WTC11 (cell line): Measurements from ENCODE around the gene SYNE4. TPM values are rescaled to one million over a fixed set of nuclear protein-coding genes. Genes with fewer than 3 reads are reported as not detected.

Experiments used
- ATAC-seq: fragments of 200-7000 bp; cut with Tn5 transposase; 2 replicates; pipeline ENCODE4 v1.10.0; 2021; ENCODE audit warnings: mild to moderate bottlenecking, moderate library complexity
- CTCF ChIA-PET: fragments of 300-600 bp; sonication (Branson Sonifier 250); formaldehyde crosslinking; loops from one replicate; lab custom pipeline; 2021; ENCODE audit warnings: antibody characterized with exemption; lab: Charles Lee
- POLR2A ChIA-PET: fragments of 350-600 bp; sonication (Branson Sonifier 250); formaldehyde crosslinking; loops from one replicate; lab custom pipeline; 2021; ENCODE audit warnings: antibody characterized with exemption; lab: Charles Lee
- DNase-seq: peaks from one replicate; pipeline ENCODE4 v3.0.0; 2021; ENCODE audit warnings: low spot score
- H3K27ac Mint-ChIP-seq: 2 replicates; pipeline ENCODE4 v1.8.0; 2021; ENCODE audit warnings: mixed read lengths
- H3K27me3 Mint-ChIP-seq: 2 replicates; pipeline ENCODE4 v1.8.0; 2021; ENCODE audit warnings: low read depth, mild to moderate bottlenecking, moderate library complexity, mixed read lengths
- H3K36me3 Mint-ChIP-seq: 2 replicates; pipeline ENCODE4 v1.8.0; 2021; ENCODE audit warnings: mixed read lengths
- H3K4me1 Mint-ChIP-seq: 2 replicates; pipeline ENCODE4 v1.8.0; 2022; ENCODE audit warnings: mixed read lengths
- H3K4me3 Mint-ChIP-seq: 2 replicates; pipeline ENCODE4 v1.8.0; 2021; ENCODE audit warnings: mild to moderate bottlenecking, moderate library complexity, mixed read lengths
- H3K9me3 Mint-ChIP-seq: 2 replicates; pipeline ENCODE4 v1.8.0; 2021; ENCODE audit warnings: mixed read lengths
- CBFB ChIP-seq: sonication (generic); formaldehyde crosslinking; IDR thresholded peaks from 2 replicates; pipeline ENCODE4 v1.8.1; 2022; ENCODE audit warnings: mild to moderate bottlenecking, low read depth, missing genetic modification reagents
- CREB1 ChIP-seq: sonication (generic); formaldehyde crosslinking; IDR thresholded peaks from 2 replicates; pipeline ENCODE4 v1.8.0; 2023; ENCODE audit warnings: mild to moderate bottlenecking, missing genetic modification reagents
- CREM ChIP-seq: sonication (generic); formaldehyde crosslinking; IDR thresholded peaks from 2 replicates; pipeline ENCODE4 v1.8.1; 2022; ENCODE audit warnings: mild to moderate bottlenecking, missing genetic modification reagents, moderate library complexity
- FOXJ3 ChIP-seq: sonication (generic); formaldehyde crosslinking; IDR thresholded peaks from 2 replicates; pipeline ENCODE4 v1.9.0; 2021; ENCODE audit warnings: missing genetic modification reagents, mild to moderate bottlenecking, borderline replicate concordance
- GABPB1 ChIP-seq: sonication (generic); formaldehyde crosslinking; IDR thresholded peaks from 2 replicates; pipeline ENCODE4 v1.8.1; 2023; ENCODE audit warnings: mild to moderate bottlenecking, missing genetic modification reagents
- HMGA2 ChIP-seq: fragments of 250-450 bp; sonication (Bioruptor Pico); IDR thresholded peaks from 2 replicates; pipeline ENCODE4 v1.4.0; 2021; ENCODE audit warnings: mild to moderate bottlenecking, moderate library complexity
- IRF2 ChIP-seq: sonication (generic); formaldehyde crosslinking; IDR thresholded peaks from 2 replicates; pipeline ENCODE4 v1.8.0; 2022; ENCODE audit warnings: low read depth, missing genetic modification reagents, borderline replicate concordance
- KAT7 ChIP-seq: sonication (generic); formaldehyde crosslinking; IDR thresholded peaks from 2 replicates; pipeline ENCODE4 v1.8.1; 2023; ENCODE audit warnings: missing genetic modification reagents, mild to moderate bottlenecking, borderline replicate concordance
- MXD4 ChIP-seq: fragments of 250-450 bp; sonication (Bioruptor Pico); IDR thresholded peaks from 2 replicates; pipeline ENCODE4 v1.8.0; 2021; ENCODE audit warnings: mild to moderate bottlenecking, moderate library complexity, borderline replicate concordance
- PREB ChIP-seq: sonication (generic); formaldehyde crosslinking; IDR thresholded peaks from 2 replicates; pipeline ENCODE4 v1.8.1; 2022; ENCODE audit warnings: mild to moderate bottlenecking, missing genetic modification reagents, moderate library complexity, borderline replicate concordance
- PRRX2 ChIP-seq: fragments of 250-450 bp; sonication (Bioruptor Pico); IDR thresholded peaks from 2 replicates; pipeline ENCODE4 v1.8.0; 2021; ENCODE audit warnings: mild to moderate bottlenecking
- RELA ChIP-seq: sonication (generic); formaldehyde crosslinking; IDR thresholded peaks from 2 replicates; pipeline ENCODE4 v1.8.1; 2022; ENCODE audit warnings: missing genetic modification reagents, mild to moderate bottlenecking, borderline replicate concordance
- TP53 ChIP-seq: sonication (generic); formaldehyde crosslinking; IDR thresholded peaks from 2 replicates; pipeline ENCODE4 v1.8.1; 2023; ENCODE audit warnings: mild to moderate bottlenecking, missing genetic modification reagents
- ZMAT4 ChIP-seq: fragments of 250-450 bp; sonication (Bioruptor Pico); IDR thresholded peaks from 2 replicates; pipeline ENCODE4 v1.9.0; 2021; ENCODE audit warnings: mild to moderate bottlenecking
- ZNF532 ChIP-seq: fragments of 250-450 bp; sonication (Bioruptor Pico); IDR thresholded peaks from 2 replicates; pipeline ENCODE4 v1.9.0; 2021; ENCODE audit warnings: mild to moderate bottlenecking, borderline replicate concordance
- ZNF671 ChIP-seq: fragments of 250-450 bp; sonication (Bioruptor Pico); IDR thresholded peaks from 2 replicates; pipeline ENCODE4 v1.8.0; 2021; ENCODE audit warnings: mild to moderate bottlenecking
- total RNA-seq: library from RNA; stranded (reverse); gene quantifications from 3 replicates; pipeline ENCODE4 v1.2.3, GENCODE V29; 2021
- TF ChIP-seq, protein P1 (sequence below): sonication (generic); formaldehyde crosslinking; IDR thresholded peaks from 2 replicates; pipeline ENCODE4 v1.8.0; 2022; ENCODE audit warnings: mild to moderate bottlenecking, missing genetic modification reagents

The SYNE4 gene
- total RNA-seq, 1 experiment from 2014 or later: 17.6 TPM

GRCh38 chr19:36010402-36010801 is 1.8 kb upstream of the SYNE4 start:
- peak overlapping the region; percentile 63 for H3K4me3 Mint-ChIP-seq
- no peak for DNase-seq
- H3K4me1 Mint-ChIP-seq: peaks cover 35% of the 10 kb centered on the region
- H3K27me3 Mint-ChIP-seq: peaks cover 16% of the 10 kb centered on the region
- H3K36me3 Mint-ChIP-seq: peaks cover 7% of the 10 kb centered on the region
- TF ChIP-seq MXD4 (CRISPR knock-in tag): no peak
- TF ChIP-seq, protein P1, sequence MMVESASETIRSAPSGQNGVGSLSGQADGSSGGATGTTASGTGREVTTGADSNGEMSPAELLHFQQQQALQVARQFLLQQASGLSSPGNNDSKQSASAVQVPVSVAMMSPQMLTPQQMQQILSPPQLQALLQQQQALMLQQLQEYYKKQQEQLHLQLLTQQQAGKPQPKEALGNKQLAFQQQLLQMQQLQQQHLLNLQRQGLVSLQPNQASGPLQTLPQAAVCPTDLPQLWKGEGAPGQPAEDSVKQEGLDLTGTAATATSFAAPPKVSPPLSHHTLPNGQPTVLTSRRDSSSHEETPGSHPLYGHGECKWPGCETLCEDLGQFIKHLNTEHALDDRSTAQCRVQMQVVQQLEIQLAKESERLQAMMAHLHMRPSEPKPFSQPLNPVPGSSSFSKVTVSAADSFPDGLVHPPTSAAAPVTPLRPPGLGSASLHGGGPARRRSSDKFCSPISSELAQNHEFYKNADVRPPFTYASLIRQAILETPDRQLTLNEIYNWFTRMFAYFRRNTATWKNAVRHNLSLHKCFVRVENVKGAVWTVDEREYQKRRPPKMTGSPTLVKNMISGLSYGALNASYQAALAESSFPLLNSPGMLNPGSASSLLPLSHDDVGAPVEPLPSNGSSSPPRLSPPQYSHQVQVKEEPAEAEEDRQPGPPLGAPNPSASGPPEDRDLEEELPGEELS (CRISPR knock-in tag): no peak
- no peak for TF ChIP-seq KAT7 (CRISPR knock-in tag)
- no peak for TF ChIP-seq RELA (CRISPR knock-in tag)
- TF ChIP-seq CREM (CRISPR knock-in tag): no peak
- TF ChIP-seq IRF2 (CRISPR knock-in tag): no peak
- TF ChIP-seq PRRX2 (CRISPR knock-in tag): no peak
- no peak for TF ChIP-seq HMGA2 (CRISPR knock-in tag)
- no peak for TF ChIP-seq PREB (CRISPR knock-in tag)
- no peak for TF ChIP-seq ZNF671 (CRISPR knock-in tag)
- no peak for TF ChIP-seq ZNF532 (CRISPR knock-in tag)
- TF ChIP-seq GABPB1 (CRISPR knock-in tag): no peak
- no peak for TF ChIP-seq ZMAT4
- no peak for TF ChIP-seq CBFB (CRISPR knock-in tag)
- TF ChIP-seq CREB1: no peak
- TF ChIP-seq, all 79 proteins: peak for 0
- ChIA-PET CTCF (interaction anchor here (1.1 to 1.4 kb wide), 2 partner anchors 12 to 79 kb away, joined by 3 to 7 read pairs; no protein-coding TSS in a partner anchor), POLR2A (interaction anchor here (2.7 kb wide), 1 partner anchor 43 kb away, joined by 18 read pairs; the partner anchor contains the start of gene THAP8)
- no peak overlapping the region for H3K27ac Mint-ChIP-seq
- no peaks in the 10 kb centered on the region for H3K9me3 Mint-ChIP-seq
- no peak for ATAC-seq

GRCh38 chr19:36009633-36010379 is 1.2 kb upstream of the SYNE4 start:
- ChIA-PET CTCF (interaction anchor here (1.1 to 2.0 kb wide), 7 partner anchors 12 to 265 kb away, joined by 3 to 13 read pairs (median 4); partner anchors contain the start of gene THAP8), POLR2A (interaction anchor here (1.5 to 2.7 kb wide), 2 partner anchors 11 to 44 kb away, joined by 4 to 18 read pairs; partner anchors contain the start of gene THAP8)
- DNase-seq (no peak), ATAC-seq (no peak)
- Mint-ChIP-seq H3K4me3 (peak overlapping the region; percentile 63), H3K27ac (peak overlapping the region; percentile 49; the same call in 1 of the 2 replicates), H3K36me3 (peaks cover 11% of the 10 kb centered on the region), H3K4me1 (peaks cover 29% of the 10 kb centered on the region), H3K27me3 (peaks cover 16% of the 10 kb centered on the region), H3K9me3 (no peaks in the 10 kb centered on the region)
- TF ChIP-seq FOXJ3 (no peak), TP53 (0 out of 2 replicates have a peak, but pooled peaks have one; percentile 3)
